ENCODE data around the gene GABBR2.

Gene GABBR2

DNA sequence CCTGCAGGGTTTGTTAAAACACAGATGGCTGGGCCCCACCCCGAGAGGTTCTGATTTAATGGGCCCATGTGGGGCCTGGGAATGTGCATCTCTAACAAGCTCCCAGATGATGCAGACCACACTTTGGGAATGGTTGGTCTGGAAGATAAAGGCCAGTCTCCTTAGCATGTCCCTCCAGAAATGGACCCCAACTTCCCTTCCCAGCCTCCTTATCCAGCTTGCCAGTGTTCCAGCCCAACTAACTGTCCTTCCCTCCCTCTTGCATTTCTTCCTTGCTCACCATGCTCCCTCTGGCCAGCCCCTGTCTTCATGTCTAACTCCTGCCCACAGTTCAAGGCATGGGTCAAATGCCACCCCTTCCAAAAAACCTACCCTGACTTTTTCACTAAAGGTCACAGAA lies 257.2 kb downstream of the GABBR2 start:
- no peak for DNase-seq
- no peaks in the 10 kb centered on the region for H3K79me2 ChIP-seq (ENCODE audit: control insufficient read depth, insufficient read depth, low read length, poor library complexity)
- H3K27me3 ChIP-seq (ENCODE audit: insufficient read depth, low read length), result no peaks in the 10 kb centered on the region
- no peaks in the 10 kb centered on the region for H3K79me1 ChIP-seq (ENCODE audit: low read length)
- H3K9me3 ChIP-seq (ENCODE audit: insufficient read depth, low read depth, low read length), result no peaks in the 10 kb centered on the region
- no peak overlapping the region for H3K4me2 ChIP-seq (ENCODE audit: low read length)
- no peak overlapping the region for H3K18ac ChIP-seq (ENCODE audit: low read length)
- H2BK12ac ChIP-seq (ENCODE audit: low read length), result no peak overlapping the region
- no peaks in the 10 kb centered on the region for H3K36me3 ChIP-seq (ENCODE audit: control insufficient read depth in 1 of 2, insufficient read depth in 2 of 2, low read length in 2 of 2)
- H2BK5ac ChIP-seq (ENCODE audit: low read depth, low read length, poor library complexity), result no peak overlapping the region
- no peak overlapping the region for H3K4ac ChIP-seq (ENCODE audit: low read depth, low read length)
- no peak overlapping the region for H3K27ac ChIP-seq (ENCODE audit: low read depth, low read length)
- no peak overlapping the region for H2AFZ ChIP-seq (ENCODE audit: insufficient read depth, low read length, poor library complexity)
- no peak overlapping the region for H4K12ac ChIP-seq (ENCODE audit: low read depth, low read length)
- no peak overlapping the region for H2AK5ac ChIP-seq (ENCODE audit: low read length)
- H3K9ac ChIP-seq (ENCODE audit: low read length), result no peak overlapping the region
- no peak overlapping the region for H4K8ac ChIP-seq (ENCODE audit: low read depth, low read length)
- H3K23ac ChIP-seq (ENCODE audit: low read length), result no peak overlapping the region
- no peak overlapping the region for H3K14ac ChIP-seq (ENCODE audit: low read length)
- no CpG with 5 or more reads among the region's 1 CpG for WGBS (ENCODE audit: extremely low coverage, insufficient coverage, insufficient read length)
- no peaks in the 10 kb centered on the region for H3K4me1 ChIP-seq (ENCODE audit: control insufficient read depth in 1 of 2, insufficient read depth in 2 of 2, low read length in 2 of 2)
- H2BK120ac ChIP-seq (ENCODE audit: insufficient read depth, low read length, poor library complexity), result no peak overlapping the region
- no peak overlapping the region for H3K4me3 ChIP-seq (ENCODE audit: low read depth, low read length)
- H4K91ac ChIP-seq (ENCODE audit: low read depth, low read length), result no peak overlapping the region

DNA sequence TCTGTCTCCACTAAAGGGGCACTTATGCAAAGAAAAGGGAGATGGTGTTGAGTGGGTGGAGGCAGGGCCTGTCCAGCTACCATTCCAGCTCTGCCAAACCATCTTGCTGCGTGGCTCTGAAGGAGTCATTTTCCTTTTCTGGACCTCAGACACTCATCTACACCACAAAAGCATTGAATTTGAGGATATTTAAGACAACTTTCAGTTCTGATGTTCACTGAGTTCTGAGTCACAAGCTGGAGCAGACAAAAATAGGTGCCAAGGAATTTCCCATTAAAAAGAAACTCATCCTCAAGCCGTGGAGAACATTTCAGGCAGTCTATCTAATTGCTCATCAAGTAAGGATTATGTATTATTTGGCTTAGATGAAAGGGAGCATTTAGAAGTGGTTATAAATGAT lies 258.2 kb downstream of the GABBR2 start:
- Histone ChIP-seq H3K18ac (ENCODE audit: low read length) (no peak overlapping the region), H2BK5ac (ENCODE audit: low read depth, low read length, poor library complexity) (no peak overlapping the region), H3K79me1 (ENCODE audit: low read length) (no peaks in the 10 kb centered on the region), H3K27ac (ENCODE audit: low read depth, low read length) (no peak overlapping the region), H3K79me2 (ENCODE audit: control insufficient read depth, insufficient read depth, low read length, poor library complexity) (no peaks in the 10 kb centered on the region), H4K91ac (ENCODE audit: low read depth, low read length) (no peak overlapping the region), H3K4me3 (ENCODE audit: low read depth, low read length) (no peak overlapping the region), H4K8ac (ENCODE audit: low read depth, low read length) (no peak overlapping the region), H3K9me3 (ENCODE audit: insufficient read depth, low read depth, low read length) (no peaks in the 10 kb centered on the region), H3K4ac (ENCODE audit: low read depth, low read length) (no peak overlapping the region), H2BK12ac (ENCODE audit: low read length) (no peak overlapping the region), H3K4me2 (ENCODE audit: low read length) (no peak overlapping the region), H3K14ac (ENCODE audit: low read length) (no peak overlapping the region), H2BK120ac (ENCODE audit: insufficient read depth, low read length, poor library complexity) (no peak overlapping the region), H4K12ac (ENCODE audit: low read depth, low read length) (no peak overlapping the region), H2AK5ac (ENCODE audit: low read length) (no peak overlapping the region), H3K27me3 (ENCODE audit: insufficient read depth, low read length) (no peaks in the 10 kb centered on the region), H3K4me1 (ENCODE audit: control insufficient read depth in 1 of 2, insufficient read depth in 2 of 2, low read length in 2 of 2) (no peaks in the 10 kb centered on the region), H2AFZ (ENCODE audit: insufficient read depth, low read length, poor library complexity) (no peak overlapping the region), H3K36me3 (ENCODE audit: control insufficient read depth in 1 of 2, insufficient read depth in 2 of 2, low read length in 2 of 2) (no peaks in the 10 kb centered on the region), H3K23ac (ENCODE audit: low read length) (no peak overlapping the region), H3K9ac (ENCODE audit: low read length) (no peak overlapping the region)
- DNase-seq, result no peak
- WGBS (ENCODE audit: extremely low coverage, insufficient coverage, insufficient read length), result no CpG with 5 or more reads among the region's 2 CpGs

DNA sequence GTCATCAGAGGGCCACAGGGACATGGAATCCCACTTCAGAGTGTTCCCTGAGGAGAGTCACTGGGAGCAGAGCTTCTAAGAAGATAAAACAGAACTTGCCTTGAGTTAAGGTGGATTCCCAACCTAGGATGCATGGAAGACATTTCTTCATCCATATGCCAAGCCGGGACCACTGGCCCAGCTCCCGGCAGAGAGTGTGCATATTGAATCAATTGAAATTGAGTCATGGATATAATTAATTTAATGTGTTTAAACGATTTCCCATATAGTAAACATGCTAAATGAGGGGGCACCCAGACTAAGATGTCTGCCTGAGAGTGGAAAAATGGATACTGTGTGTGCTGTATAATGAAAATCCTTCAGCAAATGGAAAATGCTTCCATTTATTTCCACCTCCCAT lies 258.9 kb downstream of the GABBR2 start:
- Histone ChIP-seq H4K8ac (ENCODE audit: low read depth, low read length) (no peak overlapping the region), H3K4me2 (ENCODE audit: low read length) (no peak overlapping the region)
- WGBS (ENCODE audit: extremely low coverage, insufficient coverage, insufficient read length), result no CpG with 5 or more reads among the region's 3 CpGs

DNA sequence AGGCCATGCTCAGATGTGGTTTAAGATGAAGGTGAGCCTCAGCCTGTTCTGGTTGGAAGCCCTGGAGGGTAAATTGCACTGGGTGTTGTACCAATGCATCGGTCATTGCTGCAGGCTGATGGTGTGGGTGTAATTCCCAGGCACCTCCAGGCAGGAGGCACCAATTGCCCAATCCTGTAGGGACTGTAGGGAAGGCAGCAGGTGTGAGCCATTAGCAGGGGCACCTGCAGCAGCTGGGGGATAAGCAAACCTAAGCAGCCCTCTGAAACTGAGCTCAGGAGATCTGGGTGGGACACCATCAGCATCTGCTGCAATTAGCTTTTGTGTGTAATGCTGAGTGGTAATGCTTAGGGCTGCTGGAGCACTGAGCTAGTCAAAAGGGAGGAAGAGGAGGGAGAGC lies 263.2 kb downstream of the GABBR2 start:
- Histone ChIP-seq H3K79me2 (ENCODE audit: control insufficient read depth, insufficient read depth, low read length, poor library complexity) (no peaks in the 10 kb centered on the region), H3K9ac (ENCODE audit: low read length) (no peak overlapping the region), H3K4ac (ENCODE audit: low read depth, low read length) (no peak overlapping the region), H3K4me3 (ENCODE audit: low read depth, low read length) (no peak overlapping the region), H3K27ac (ENCODE audit: low read depth, low read length) (no peak overlapping the region), H4K8ac (ENCODE audit: low read depth, low read length) (no peak overlapping the region), H3K4me1 (ENCODE audit: control insufficient read depth in 1 of 2, insufficient read depth in 2 of 2, low read length in 2 of 2) (no peaks in the 10 kb centered on the region), H3K79me1 (ENCODE audit: low read length) (no peaks in the 10 kb centered on the region), H3K23ac (ENCODE audit: low read length) (no peak overlapping the region), H2BK5ac (ENCODE audit: low read depth, low read length, poor library complexity) (no peak overlapping the region), H3K27me3 (ENCODE audit: insufficient read depth, low read length) (no peaks in the 10 kb centered on the region), H2BK12ac (ENCODE audit: low read length) (no peak overlapping the region), H4K91ac (ENCODE audit: low read depth, low read length) (no peak overlapping the region), H3K14ac (ENCODE audit: low read length) (no peak overlapping the region), H2BK120ac (ENCODE audit: insufficient read depth, low read length, poor library complexity) (no peak overlapping the region), H3K36me3 (ENCODE audit: control insufficient read depth in 1 of 2, insufficient read depth in 2 of 2, low read length in 2 of 2) (no peaks in the 10 kb centered on the region), H4K12ac (ENCODE audit: low read depth, low read length) (no peak overlapping the region), H2AFZ (ENCODE audit: insufficient read depth, low read length, poor library complexity) (no peak overlapping the region), H3K18ac (ENCODE audit: low read length) (no peak overlapping the region), H3K4me2 (ENCODE audit: low read length) (no peak overlapping the region), H3K9me3 (ENCODE audit: insufficient read depth, low read depth, low read length) (no peaks in the 10 kb centered on the region), H2AK5ac (ENCODE audit: low read length) (no peak overlapping the region)
- no peak for DNase-seq
- WGBS (ENCODE audit: extremely low coverage, insufficient coverage, insufficient read length), result no CpG with 5 or more reads among the region's 1 CpG

More for the DNA sequence above, 258.9 kb downstream of the GABBR2 start:
- Histone ChIP-seq H3K9ac (ENCODE audit: low read length) (no peak overlapping the region), H3K4me3 (ENCODE audit: low read depth, low read length) (no peak overlapping the region), H4K91ac (ENCODE audit: low read depth, low read length) (no peak overlapping the region), H2AFZ (ENCODE audit: insufficient read depth, low read length, poor library complexity) (no peak overlapping the region), H3K23ac (ENCODE audit: low read length) (no peak overlapping the region), H3K9me3 (ENCODE audit: insufficient read depth, low read depth, low read length) (no peaks in the 10 kb centered on the region), H3K4me1 (ENCODE audit: control insufficient read depth in 1 of 2, insufficient read depth in 2 of 2, low read length in 2 of 2) (no peaks in the 10 kb centered on the region), H2AK5ac (ENCODE audit: low read length) (no peak overlapping the region), H2BK12ac (ENCODE audit: low read length) (no peak overlapping the region), H3K79me1 (ENCODE audit: low read length) (no peaks in the 10 kb centered on the region), H3K27me3 (ENCODE audit: insufficient read depth, low read length) (no peaks in the 10 kb centered on the region), H4K12ac (ENCODE audit: low read depth, low read length) (no peak overlapping the region), H2BK120ac (ENCODE audit: insufficient read depth, low read length, poor library complexity) (no peak overlapping the region), H2BK5ac (ENCODE audit: low read depth, low read length, poor library complexity) (no peak overlapping the region), H3K4ac (ENCODE audit: low read depth, low read length) (no peak overlapping the region), H3K27ac (ENCODE audit: low read depth, low read length) (no peak overlapping the region), H3K36me3 (ENCODE audit: control insufficient read depth in 1 of 2, insufficient read depth in 2 of 2, low read length in 2 of 2) (no peaks in the 10 kb centered on the region), H3K14ac (ENCODE audit: low read length) (no peak overlapping the region), H3K79me2 (ENCODE audit: control insufficient read depth, insufficient read depth, low read length, poor library complexity) (no peaks in the 10 kb centered on the region), H3K18ac (ENCODE audit: low read length) (no peak overlapping the region)
- no peak for DNase-seq

All from trophoblast cell (in vitro differentiated cells and primary cell).